Peyer's patch (tissue), 4 donors: ENCODE results near the gene TUFM.

Experiments used
- CTCF ChIP-seq, 6 experiments: fragments of 450-650 bp in 4 of 6; fragments of 200-600 bp in 2 of 6; sonication (generic) in 1 of 6; IDR thresholded peaks; one replicate each; pipeline ENCODE4 v1.5.1; 2017 to 2019; ENCODE audit warnings: antibody characterized with exemption in 6 of 6, mild to moderate bottlenecking in 3 of 6, moderate library complexity in 1 of 6
- POLR2A ChIP-seq, 2 donors: fragments of 450-650 bp; IDR thresholded peaks; one replicate each; pipeline ENCODE4 v1.5.1; 2017; ENCODE audit warnings: antibody characterized with exemption in 2 of 2, mild to moderate bottlenecking in 2 of 2, moderate library complexity in 2 of 2

GRCh38 chr16:28876019-28876659, 30.0 kb upstream of the TUFM start:
- TF ChIP-seq CTCF (IDR thresholded peaks at IDR 0.05) (no peak), POLR2A (IDR thresholded peaks at IDR 0.05) (no peak)
